Glomerular endothelial cell (primary cell): Measurements from ENCODE around the gene SEMA4F. TPM values are rescaled to one million over a fixed set of nuclear protein-coding genes. Genes with fewer than 3 reads are reported as not detected.

Experiments used
- DNase-seq: peaks from one replicate; pipeline ENCODE4 v3.0.0-alpha.2; 2011; ENCODE audit warnings: low read depth, low spot score; ENCODE audit errors: extremely low read depth
- total RNA-seq: library from RNA; depleted of rRNA; stranded (reverse); fragments of >200 nt; gene quantifications from 2 replicates; pipeline ENCODE4 v1.2.3, GENCODE V29; 2015

Gene SEMA4F
- total RNA-seq, 1 donor from 2014 or later = 8.1 TPM

GRCh38 chr2:74658516-74658915 lies 4.5 kb downstream of the SEMA4F start:
- DNase-seq = no peak

GRCh38 chr2:74659462-74659861 lies 5.4 kb downstream of the SEMA4F start:
- DNase-seq = no peak

GRCh38 chr2:74668087-74668486 lies 14.0 kb downstream of the SEMA4F start:
- DNase-seq = no peak

- no peak for DNase-seq
Observed at GRCh38 chr2:74670263-74670662, 16.2 kb downstream of the SEMA4F start.

GRCh38 chr2:74671479-74671878 lies 17.4 kb downstream of the SEMA4F start:
- DNase-seq = no peak

- DNase-seq = no peak
Observed at GRCh38 chr2:74673826-74674528, 19.9 kb downstream of the SEMA4F start.

GRCh38 chr2:74675090-74675489 lies 21.0 kb downstream of the SEMA4F start:
- DNase-seq = no peak

GRCh38 chr2:74676331-74676730 lies 22.3 kb downstream of the SEMA4F start:
- no peak for DNase-seq

- DNase-seq = no peak
Observed at GRCh38 chr2:74679615-74680014, 25.6 kb downstream of the SEMA4F start.

- no peak for DNase-seq
Observed at GRCh38 chr2:74682501-74682900, 28.5 kb downstream of the SEMA4F start.

- no peak for DNase-seq
Observed at GRCh38 chr2:74685408-74685807, 31.4 kb downstream of the SEMA4F start.

GRCh38 chr2:74688881-74689280 lies 34.8 kb downstream of the SEMA4F start:
- no peak for DNase-seq

GRCh38 chr2:74689671-74690070 lies 35.6 kb downstream of the SEMA4F start:
- DNase-seq = no peak

GRCh38 chr2:74690571-74690970 lies 36.5 kb downstream of the SEMA4F start:
- peak; percentile 36 for DNase-seq

GRCh38 chr2:74691929-74692328 lies 37.9 kb downstream of the SEMA4F start:
- DNase-seq = no peak

- no peak for DNase-seq
Observed at GRCh38 chr2:74693213-74693612, 39.2 kb downstream of the SEMA4F start.

- DNase-seq = no peak
Observed at GRCh38 chr2:74693668-74694067, 39.6 kb downstream of the SEMA4F start.

- no peak for DNase-seq
Observed at GRCh38 chr2:74694281-74694680, 40.2 kb downstream of the SEMA4F start.

- DNase-seq = no peak
Observed at GRCh38 chr2:74695663-74696062, 41.6 kb downstream of the SEMA4F start.

- DNase-seq = no peak
Observed at GRCh38 chr2:74696829-74697228, 42.8 kb downstream of the SEMA4F start.

- DNase-seq = no peak
Observed at GRCh38 chr2:74700643-74701372, 46.8 kb downstream of the SEMA4F start.

GRCh38 chr2:74702001-74702715 lies 48.1 kb downstream of the SEMA4F start:
- no peak for DNase-seq
